ENCODE measurements around the gene KCNMA1.

- TF ChIP-seq CTCF (IDR thresholded peaks at IDR 0.05) (no peak), TEAD4 (IDR thresholded peaks at IDR 0.05; ENCODE audit: borderline replicate concordance, insufficient read depth) (no peak), JUND (IDR thresholded peaks at IDR 0.05) (no peak), SIN3A (IDR thresholded peaks at IDR 0.05; ENCODE audit: borderline replicate concordance, low read depth, low read length) (no peak), CHD2 (IDR thresholded peaks at IDR 0.05; ENCODE audit: low read length, partially characterized antibody) (no peak), EZH2phosphoT487 (IDR thresholded peaks at IDR 0.05; ENCODE audit: borderline replicate concordance, low read depth) (no peak), NRF1 (IDR thresholded peaks at IDR 0.05; ENCODE audit: low read depth, low read length) (no peak), GABPA (IDR thresholded peaks at IDR 0.05; ENCODE audit: low read depth) (no peak), REST (IDR thresholded peaks at IDR 0.05; ENCODE audit: low read depth, low read length) (no peak)
Measured at GRCh38 chr10:77500754-77501151, 136.9 kb downstream of the KCNMA1 start.

Data from SK-N-SH (cell line).